A549 treated with DMSO at 1 μM for 4 hours (cell line): ENCODE data around the gene CEP68. TPM values are rescaled to one million over a fixed set of nuclear protein-coding genes. Genes with fewer than 3 reads are reported as not detected.

Experiments used
- total RNA-seq: library from RNA; stranded (reverse); fragments of 200-300 nt; extraction: Qiagen RNA extraction; gene quantifications from 5 replicates; pipeline ENCODE4 v1.2.3, GENCODE V29; 2022; ENCODE audit warnings: low read depth

Gene CEP68
- 8.0 to 11.2 TPM (median 10.7 TPM) in 5 replicates for total RNA-seq

DNA sequence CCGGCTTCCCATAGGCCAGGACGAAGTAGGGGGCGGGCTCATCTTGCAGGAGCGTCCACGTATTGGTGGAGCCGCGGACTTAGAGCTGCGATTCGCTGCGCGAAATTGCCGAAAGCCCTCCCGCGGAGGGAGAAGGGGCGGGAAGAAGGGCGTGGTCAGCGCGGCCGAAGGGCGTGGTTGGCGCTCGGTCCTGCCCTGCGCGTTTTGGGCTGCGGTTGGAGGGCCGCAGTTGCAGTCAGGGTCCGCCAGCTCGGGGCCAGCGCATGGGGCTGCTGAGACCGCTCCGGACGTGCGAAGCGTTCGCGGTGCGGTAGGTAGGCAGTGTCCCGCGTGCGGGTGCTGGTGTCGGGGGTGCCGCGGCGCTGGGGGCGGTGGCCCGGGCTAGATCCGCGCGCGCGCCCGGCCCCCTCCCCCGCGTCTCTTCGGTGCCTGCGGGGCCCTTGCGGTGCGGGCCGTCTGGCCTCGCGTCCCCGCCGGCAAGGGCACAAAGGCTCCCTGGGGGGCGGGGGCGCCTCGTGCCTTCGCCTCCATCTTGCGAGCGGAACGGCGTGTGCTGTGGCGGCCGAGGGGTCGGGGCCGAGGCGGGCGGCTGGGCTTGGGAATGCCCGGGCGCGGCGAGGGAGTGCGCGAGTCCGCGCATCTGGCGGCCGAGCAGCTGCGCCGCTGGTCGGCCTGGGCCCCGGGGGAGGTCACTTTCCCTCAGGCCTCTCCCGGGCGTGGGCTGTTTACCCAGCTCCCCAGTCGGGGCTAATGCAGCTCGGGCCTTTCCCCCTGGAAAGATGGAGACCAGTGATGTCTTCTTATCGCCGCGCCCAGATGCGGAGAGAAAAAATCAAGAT, at the start of gene CEP68:
TSS of gene CEP68 (plus strand) at position 202 of the 839 bp plus-strand sequence. CDS start 13,029 bp downstream, outside the sequence.

DNA sequence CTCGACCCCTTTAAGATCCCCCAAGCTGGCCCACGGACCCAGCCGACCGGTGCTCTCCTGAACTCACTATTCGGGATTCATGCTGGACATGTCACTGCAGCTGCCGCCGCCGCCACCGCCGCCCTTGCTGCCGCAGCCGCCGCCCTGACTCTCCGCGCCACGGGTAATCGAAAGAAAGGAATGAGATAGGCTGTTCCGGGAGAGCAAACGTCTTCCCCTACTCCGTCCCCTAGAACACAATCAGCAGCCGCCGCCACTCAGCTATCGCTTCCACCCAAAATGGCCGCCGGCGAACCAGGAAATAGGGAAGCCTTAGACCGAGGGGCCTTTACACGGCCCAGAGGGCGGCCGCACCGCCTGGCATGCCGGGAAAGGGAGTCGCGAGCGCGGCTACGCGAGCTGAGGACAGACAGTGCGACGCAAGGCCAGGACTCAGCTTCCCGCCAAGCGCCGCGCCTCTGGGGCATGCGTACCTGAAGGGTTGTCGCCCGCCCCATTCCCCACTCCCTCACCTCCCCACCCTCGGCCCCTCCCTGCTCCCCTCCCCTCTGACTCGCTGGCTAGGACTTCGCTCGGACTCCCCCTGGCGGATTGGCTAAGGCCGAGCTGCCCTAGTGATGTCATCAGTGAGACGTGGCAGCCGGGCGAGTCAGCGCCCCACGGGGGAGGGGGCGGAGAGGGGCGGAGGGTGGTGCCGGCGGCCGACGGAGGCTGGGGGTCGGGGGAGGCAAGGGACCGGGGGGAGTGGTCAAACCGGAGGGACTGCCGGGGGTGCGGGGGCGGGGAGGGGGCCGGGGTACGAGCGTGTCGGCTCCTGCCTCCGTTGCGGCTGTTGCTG, 73.8 kb downstream of the CEP68 start, which contains the start of gene RAB1A:
TSS of gene RAB1A (minus strand) at position 281 of the 838 bp plus-strand sequence. CDS start at position 90, 191 bp downstream.

Other genes starting within 250 kb of the CEP68 start
- 10.9 to 12.4 TPM (median 11.9 TPM) in 5 replicates for gene SLC1A4, start 67.0 kb upstream of the CEP68 start, total RNA-seq
- gene RAB1A, start 73.7 kb downstream of the CEP68 start, total RNA-seq, result 192 to 259 TPM (median 243 TPM) in 5 replicates
- gene ACTR2, start 171.4 kb downstream of the CEP68 start, total RNA-seq, result 151 to 199 TPM (median 174 TPM) in 5 replicates